HL-60 (cell line): ENCODE data around the gene DISP3.

Experiments used
- DNase-seq, 2 experiments: peaks; one replicate each; pipeline ENCODE4 v3.0.0-alpha.2; 2010 to 2020; ENCODE audit warnings: low read depth in 1 of 2, low spot score in 1 of 2
- H3K27ac ChIP-seq: fragments of 250-450 bp; sonication (Bioruptor Pico); replicated peaks from 2 replicates; pipeline ENCODE4 v1.5.1; 2020; ENCODE audit warnings: mild to moderate bottlenecking, moderate library complexity
- H3K27me3 ChIP-seq: fragments of 250-450 bp; sonication (Bioruptor Pico); 2 replicates; pipeline ENCODE4 v1.5.1; 2021; ENCODE audit warnings: mild to moderate bottlenecking, moderate library complexity; ENCODE audit not compliant: insufficient read depth, poor library complexity, severe bottlenecking
- H3K4me3 ChIP-seq: replicated peaks from 2 replicates; pipeline ENCODE4 v1.5.1; 2011; ENCODE audit warnings: mild to moderate bottlenecking, control low read depth, low read length; ENCODE audit not compliant: insufficient read depth
- GABPA ChIP-seq: IDR thresholded peaks from 2 replicates; pipeline ENCODE4 v1.6.1; 2012; ENCODE audit warnings: low read depth
- POLR2AphosphoS5 ChIP-seq: IDR thresholded peaks from 2 replicates; pipeline ENCODE4 v1.6.1; 2012; ENCODE audit warnings: low read depth
- SPI1 ChIP-seq: IDR thresholded peaks from 2 replicates; pipeline ENCODE4 v1.6.1; 2012; ENCODE audit warnings: low read depth, mild to moderate bottlenecking, borderline replicate concordance
- TF ChIP-seq, protein P1 (sequence below): IDR thresholded peaks from 2 replicates; pipeline ENCODE4 v1.6.1; 2012; ENCODE audit warnings: low read depth; ENCODE audit not compliant: insufficient replicate concordance
- TF ChIP-seq, protein P2 (sequence below): IDR thresholded peaks from one replicate; pipeline ENCODE4 v1.5.1; 2011; ENCODE audit warnings: low read length, control low read depth, inconsistent platforms; ENCODE audit not compliant: insufficient read depth

DISP3 gene

DNA sequence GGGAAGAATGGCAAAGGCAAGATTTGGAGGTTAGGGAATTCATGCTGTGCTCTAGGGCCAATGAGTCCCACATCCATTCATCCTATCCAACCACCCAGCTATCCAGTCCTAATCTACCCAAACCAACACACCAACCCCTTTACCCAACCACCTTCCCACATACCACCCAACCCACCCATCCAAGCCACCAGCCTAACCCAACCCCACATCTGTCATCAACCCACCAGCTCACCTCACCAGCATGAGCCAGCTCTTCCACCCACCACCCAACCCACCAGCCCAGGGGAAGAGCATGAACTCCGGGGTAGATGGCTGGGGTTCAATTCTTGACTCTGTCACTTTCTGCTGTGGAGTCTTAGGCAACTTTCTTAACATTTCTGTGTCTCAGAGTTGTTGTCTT is 35.9 kb upstream of the DISP3 start:
- TF ChIP-seq, protein P1, sequence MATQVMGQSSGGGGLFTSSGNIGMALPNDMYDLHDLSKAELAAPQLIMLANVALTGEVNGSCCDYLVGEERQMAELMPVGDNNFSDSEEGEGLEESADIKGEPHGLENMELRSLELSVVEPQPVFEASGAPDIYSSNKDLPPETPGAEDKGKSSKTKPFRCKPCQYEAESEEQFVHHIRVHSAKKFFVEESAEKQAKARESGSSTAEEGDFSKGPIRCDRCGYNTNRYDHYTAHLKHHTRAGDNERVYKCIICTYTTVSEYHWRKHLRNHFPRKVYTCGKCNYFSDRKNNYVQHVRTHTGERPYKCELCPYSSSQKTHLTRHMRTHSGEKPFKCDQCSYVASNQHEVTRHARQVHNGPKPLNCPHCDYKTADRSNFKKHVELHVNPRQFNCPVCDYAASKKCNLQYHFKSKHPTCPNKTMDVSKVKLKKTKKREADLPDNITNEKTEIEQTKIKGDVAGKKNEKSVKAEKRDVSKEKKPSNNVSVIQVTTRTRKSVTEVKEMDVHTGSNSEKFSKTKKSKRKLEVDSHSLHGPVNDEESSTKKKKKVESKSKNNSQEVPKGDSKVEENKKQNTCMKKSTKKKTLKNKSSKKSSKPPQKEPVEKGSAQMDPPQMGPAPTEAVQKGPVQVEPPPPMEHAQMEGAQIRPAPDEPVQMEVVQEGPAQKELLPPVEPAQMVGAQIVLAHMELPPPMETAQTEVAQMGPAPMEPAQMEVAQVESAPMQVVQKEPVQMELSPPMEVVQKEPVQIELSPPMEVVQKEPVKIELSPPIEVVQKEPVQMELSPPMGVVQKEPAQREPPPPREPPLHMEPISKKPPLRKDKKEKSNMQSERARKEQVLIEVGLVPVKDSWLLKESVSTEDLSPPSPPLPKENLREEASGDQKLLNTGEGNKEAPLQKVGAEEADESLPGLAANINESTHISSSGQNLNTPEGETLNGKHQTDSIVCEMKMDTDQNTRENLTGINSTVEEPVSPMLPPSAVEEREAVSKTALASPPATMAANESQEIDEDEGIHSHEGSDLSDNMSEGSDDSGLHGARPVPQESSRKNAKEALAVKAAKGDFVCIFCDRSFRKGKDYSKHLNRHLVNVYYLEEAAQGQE: no peak
- Histone ChIP-seq H3K27me3 (no peaks in the 10 kb centered on the region), H3K27ac (no peak overlapping the region), H3K4me3 (no peak overlapping the region)
- no peak for DNase-seq

DNA sequence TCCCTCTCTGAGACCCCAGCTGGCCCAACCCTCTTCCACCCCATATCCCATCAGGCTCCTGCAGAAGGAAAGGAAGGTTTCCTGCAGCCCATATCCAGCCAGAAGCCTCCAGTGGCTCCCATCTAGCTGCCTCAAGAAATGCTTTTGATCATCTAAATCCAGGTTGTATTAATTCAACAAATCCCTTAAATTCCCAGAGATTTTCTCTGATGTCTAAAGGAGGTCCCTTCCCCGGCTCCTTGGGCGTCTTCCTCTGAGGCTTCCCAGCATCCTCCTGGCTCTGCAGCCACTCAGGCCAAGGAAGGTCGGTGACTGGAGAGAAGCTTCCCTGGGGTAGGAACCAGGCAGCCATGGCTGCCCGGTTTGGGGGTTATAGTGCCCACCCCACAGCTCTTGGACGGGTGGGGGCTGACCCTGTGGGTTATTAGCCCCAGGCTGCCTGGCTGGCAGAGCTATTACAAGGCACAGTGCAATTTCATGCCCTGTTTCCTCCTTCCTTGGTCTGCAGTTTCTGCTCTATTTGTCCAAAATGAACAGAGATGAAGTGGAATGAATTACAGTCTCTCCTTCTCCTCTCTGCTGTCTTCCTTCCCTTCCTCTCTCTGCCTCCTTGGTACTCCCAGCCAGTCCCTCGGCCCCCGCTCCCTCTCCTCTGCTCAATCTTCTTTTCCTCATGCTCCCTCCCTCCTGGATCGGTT is 34.8 kb upstream of the DISP3 start:
- Histone ChIP-seq H3K27me3 (no peaks in the 10 kb centered on the region), H3K27ac (no peak overlapping the region), H3K4me3 (no peak overlapping the region)
- TF ChIP-seq GABPA (no peak), SPI1 (no peak), POLR2AphosphoS5 (no peak)
- TF ChIP-seq, protein P2, sequence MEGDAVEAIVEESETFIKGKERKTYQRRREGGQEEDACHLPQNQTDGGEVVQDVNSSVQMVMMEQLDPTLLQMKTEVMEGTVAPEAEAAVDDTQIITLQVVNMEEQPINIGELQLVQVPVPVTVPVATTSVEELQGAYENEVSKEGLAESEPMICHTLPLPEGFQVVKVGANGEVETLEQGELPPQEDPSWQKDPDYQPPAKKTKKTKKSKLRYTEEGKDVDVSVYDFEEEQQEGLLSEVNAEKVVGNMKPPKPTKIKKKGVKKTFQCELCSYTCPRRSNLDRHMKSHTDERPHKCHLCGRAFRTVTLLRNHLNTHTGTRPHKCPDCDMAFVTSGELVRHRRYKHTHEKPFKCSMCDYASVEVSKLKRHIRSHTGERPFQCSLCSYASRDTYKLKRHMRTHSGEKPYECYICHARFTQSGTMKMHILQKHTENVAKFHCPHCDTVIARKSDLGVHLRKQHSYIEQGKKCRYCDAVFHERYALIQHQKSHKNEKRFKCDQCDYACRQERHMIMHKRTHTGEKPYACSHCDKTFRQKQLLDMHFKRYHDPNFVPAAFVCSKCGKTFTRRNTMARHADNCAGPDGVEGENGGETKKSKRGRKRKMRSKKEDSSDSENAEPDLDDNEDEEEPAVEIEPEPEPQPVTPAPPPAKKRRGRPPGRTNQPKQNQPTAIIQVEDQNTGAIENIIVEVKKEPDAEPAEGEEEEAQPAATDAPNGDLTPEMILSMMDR: no peak
- TF ChIP-seq, protein P1: no peak
- no peak for DNase-seq

DNA sequence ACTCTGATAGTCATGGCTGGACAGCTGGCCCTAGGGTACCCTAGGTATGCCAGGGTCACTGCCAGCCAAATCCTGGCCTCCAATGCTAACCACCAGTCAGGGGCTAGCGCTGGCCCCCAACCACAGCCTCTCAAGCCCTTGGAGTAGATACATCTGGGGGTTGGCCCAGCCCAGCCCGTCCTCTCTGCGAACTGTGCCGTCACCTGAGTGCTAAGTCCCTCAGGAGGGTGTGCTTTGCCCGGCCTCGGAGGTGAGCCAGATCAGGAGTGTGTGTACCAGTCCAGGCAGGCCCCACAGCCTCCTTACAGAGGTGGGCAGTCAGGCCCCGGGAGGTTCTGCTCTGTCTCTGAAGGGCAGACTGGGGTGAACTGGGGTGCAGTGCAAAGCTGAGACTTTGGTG is 34.0 kb upstream of the DISP3 start:
- no peak for DNase-seq
- H3K27me3 ChIP-seq: no peaks in the 10 kb centered on the region
- H3K27ac ChIP-seq: no peak overlapping the region
- TF ChIP-seq SPI1: no peak
- TF ChIP-seq, protein P1: no peak
- TF ChIP-seq, protein P2: no peak
- no peak for TF ChIP-seq GABPA
- TF ChIP-seq POLR2AphosphoS5: no peak
- no peak overlapping the region for H3K4me3 ChIP-seq
